GM12801 (cell line): ENCODE results near the gene FANCC.

Source experiments
- TF ChIP-seq, protein P1 (sequence below): IDR thresholded peaks from one replicate; pipeline ENCODE4 v1.5.1; 2011; ENCODE audit warnings: control low read depth; ENCODE audit not compliant: insufficient read length; ENCODE audit errors: extremely low read depth

The FANCC gene

DNA sequence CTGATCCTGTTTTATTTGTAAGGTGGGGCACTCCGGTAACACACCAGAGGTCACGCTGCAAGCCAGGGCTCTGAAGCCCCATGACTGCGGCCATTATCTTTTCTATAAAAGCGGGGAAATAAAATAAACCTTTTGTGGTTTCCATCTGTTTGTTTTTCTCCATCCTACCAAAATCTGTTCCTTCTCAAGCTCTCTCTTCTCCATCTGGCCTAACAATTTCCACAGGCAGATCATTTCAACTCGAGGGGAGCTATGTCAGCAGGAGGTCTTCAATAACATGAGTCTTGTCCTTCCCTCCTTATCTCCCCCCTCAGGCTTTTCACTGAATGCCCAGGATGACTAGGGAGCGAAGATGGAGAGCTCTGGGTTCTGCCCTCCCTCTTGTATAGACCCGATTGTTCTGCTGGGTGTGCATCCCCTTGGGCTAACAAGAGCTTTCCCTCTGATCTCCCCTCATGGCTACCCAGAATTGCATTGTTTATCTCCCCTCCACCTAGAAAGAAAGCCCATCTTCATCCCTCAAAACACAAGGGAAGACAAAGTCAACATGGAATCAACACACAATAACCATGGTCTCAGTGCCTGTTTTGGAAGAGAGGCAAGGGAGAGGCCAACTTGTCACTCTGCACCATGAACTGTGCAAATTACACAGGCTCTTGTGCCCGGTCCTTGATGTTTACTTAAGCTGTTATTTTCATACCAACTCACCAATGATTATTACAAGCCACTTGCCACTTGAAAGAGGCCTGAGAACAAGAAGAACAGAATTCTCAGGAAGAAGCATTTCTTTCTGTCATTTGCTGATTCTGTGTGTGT is 187.8 kb downstream of the FANCC start:
- TF ChIP-seq, protein P1, sequence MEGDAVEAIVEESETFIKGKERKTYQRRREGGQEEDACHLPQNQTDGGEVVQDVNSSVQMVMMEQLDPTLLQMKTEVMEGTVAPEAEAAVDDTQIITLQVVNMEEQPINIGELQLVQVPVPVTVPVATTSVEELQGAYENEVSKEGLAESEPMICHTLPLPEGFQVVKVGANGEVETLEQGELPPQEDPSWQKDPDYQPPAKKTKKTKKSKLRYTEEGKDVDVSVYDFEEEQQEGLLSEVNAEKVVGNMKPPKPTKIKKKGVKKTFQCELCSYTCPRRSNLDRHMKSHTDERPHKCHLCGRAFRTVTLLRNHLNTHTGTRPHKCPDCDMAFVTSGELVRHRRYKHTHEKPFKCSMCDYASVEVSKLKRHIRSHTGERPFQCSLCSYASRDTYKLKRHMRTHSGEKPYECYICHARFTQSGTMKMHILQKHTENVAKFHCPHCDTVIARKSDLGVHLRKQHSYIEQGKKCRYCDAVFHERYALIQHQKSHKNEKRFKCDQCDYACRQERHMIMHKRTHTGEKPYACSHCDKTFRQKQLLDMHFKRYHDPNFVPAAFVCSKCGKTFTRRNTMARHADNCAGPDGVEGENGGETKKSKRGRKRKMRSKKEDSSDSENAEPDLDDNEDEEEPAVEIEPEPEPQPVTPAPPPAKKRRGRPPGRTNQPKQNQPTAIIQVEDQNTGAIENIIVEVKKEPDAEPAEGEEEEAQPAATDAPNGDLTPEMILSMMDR: no peak

DNA sequence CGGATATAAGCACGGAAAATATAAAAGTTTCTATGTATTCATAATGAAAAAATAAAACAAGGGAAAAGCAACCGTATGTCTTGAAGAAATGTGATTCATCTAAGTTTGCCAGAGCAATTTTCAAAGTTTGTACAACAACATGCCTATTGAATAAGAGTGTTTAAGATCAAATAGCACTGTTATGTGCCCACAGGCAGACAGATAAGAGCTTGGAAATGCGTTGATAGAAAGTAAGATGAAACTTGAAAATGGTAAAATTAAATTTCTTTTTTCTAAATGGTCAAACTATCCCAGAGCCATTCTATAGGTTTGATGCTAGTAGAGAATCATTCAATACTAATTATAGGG is 189.4 kb downstream of the FANCC start:
- TF ChIP-seq, protein P1: no peak

DNA sequence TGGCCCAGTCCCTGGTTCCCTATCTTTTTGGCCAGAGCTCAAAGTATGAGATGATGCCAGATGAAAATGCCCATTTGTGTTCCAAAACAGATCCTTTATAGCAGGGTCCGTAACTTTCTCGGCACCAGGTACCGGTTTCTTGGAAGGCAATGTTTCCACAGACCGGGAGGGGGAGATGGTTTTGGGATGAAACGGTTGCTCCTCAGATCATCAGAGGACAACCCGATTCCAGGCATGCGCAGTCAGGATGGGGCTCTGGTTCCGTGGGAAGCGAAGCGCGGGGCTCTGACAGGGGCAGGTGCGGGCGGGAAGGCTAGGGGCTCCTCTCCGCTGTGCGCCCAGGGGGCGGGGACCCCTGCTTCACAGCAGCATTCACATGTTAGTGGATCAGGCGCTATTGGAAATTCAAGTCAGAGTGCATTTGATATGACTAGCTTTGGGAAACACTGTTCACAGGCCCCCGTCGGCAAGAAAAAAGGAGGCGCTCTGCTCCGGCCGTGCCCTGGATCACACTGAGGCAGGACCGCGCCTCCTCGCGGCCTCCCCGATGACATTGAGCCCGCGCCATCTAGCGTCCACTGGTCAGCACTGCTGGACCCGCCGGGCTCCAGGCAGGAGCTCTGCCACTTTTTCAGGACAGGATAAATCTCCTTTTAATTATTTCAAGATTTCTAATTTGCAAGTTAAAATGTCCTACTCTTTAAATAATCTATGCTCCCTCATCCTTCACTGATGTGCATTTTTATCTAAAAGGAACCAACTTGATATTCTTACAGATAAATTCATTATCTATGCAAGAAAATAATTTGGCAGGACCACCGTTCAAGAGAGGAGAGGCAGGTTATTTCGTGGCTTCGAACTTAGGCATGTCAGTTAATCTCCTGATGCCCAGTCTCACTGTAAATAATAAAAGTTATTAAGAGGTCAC is 190.0 kb downstream of the FANCC start:
- TF ChIP-seq, protein P1: no peak

DNA sequence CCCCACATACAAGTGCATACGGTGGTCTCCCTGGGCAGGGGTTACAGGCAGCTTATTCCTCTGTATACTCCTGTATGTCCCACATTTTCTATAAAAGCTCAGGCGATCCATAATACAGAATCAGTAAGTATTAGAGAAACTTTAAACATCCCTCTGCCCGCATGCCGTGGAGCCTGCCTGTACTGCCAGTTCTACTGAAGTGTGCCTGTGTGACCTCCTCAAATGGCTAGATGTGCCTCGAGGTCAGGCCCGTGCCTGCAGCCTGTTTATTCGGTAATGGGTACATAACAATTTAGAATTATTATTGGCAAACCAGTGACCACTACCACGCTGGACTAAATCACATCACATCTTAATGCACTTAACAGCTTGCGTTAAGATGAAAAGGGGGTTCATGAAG is 190.8 kb downstream of the FANCC start:
- TF ChIP-seq, protein P1: no peak

DNA sequence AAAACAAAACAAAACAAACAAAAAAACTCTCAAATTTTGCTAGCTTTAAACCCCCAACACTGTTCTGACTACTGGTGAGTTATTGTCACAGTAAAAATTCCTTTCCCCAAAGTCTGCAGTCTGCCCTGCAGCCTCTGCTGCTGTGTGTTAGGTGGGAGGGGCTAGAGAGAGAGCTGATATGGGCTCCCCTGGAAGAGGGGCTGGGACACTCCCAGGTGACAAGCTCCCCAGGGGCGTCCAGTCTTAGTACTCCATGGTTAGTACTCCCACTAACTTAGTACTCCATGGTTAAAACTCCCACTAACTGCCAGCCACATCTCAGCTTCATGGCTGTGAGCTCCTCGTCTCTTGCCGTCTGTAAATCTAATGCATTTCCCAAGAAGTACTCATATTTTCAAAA is 191.9 kb downstream of the FANCC start:
- TF ChIP-seq, protein P1: no peak

DNA sequence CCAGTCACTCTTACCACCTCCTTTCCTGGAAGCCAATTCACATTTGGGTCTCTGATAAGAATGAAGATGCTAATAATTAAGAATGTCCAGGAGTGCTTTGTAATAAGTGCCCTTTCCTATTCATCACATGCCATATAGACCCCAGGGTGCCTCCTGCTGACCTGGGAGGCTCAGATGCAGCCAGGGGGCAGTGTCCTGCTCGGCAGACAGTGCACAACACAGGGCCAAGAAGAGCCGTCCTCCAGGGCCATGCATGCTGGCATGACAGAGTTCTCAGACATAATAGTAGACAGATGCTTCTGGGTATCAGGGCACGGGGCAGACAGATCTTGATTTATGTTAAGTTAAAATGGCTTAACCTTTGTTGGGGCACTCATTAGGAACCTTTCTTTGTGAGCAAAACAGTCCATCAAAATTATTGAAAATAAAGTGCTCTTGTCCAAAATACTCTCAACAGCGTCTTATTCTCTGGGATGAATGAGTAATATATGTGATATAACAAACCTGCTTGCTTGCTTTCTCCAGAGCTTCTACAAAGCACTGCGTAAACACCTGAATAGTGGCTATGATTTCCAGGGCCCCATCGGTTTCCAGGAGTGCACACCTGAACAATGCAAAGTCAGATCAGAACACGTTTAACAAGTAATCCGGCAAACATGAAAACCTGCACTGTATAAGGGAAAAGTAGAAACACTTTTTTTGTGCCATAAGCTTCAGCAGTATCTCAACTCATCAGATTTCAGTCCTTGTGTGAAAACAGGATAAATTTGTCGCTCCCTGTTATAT is 192.7 kb downstream of the FANCC start:
- TF ChIP-seq, protein P1: no peak
